K562 (cell line): Measurements from ENCODE around the gene PRPSAP1. TPM values are rescaled to one million over a fixed set of nuclear protein-coding genes. Genes with fewer than 3 reads are reported as not detected.

Experiments used
- ATF1 ChIP-seq, 2 experiments: fragments of 450-650 bp in 1 of 2; IDR thresholded peaks; 2 replicates each; pipeline ENCODE4 v1.6.1; 2016; ENCODE audit warnings: missing compliant biosample characterization in 1 of 2, missing genetic modification characterization in 1 of 2
- BHLHE40 ChIP-seq: IDR thresholded peaks from 2 replicates; pipeline ENCODE4 v1.6.1; 2011; ENCODE audit warnings: low read length, improper control_type of control experiment
- KLF1 ChIP-seq: fragments of 450-650 bp; IDR thresholded peaks from 2 replicates; pipeline ENCODE4 v1.6.1; 2016; ENCODE audit warnings: missing genetic modification characterization, missing compliant biosample characterization
- MTA2 ChIP-seq: fragments of 450-650 bp; IDR thresholded peaks from 2 replicates; pipeline ENCODE4 v1.6.1; 2016; ENCODE audit warnings: low read depth
- MTF1 ChIP-seq: fragments of 250-450 bp; sonication (Bioruptor Pico); IDR thresholded peaks from 2 replicates; pipeline ENCODE4 v1.9.0; 2021; ENCODE audit warnings: moderate library complexity, mild to moderate bottlenecking, inconsistent platforms, borderline replicate concordance
- NFIC ChIP-seq: fragments of 450-650 bp; IDR thresholded peaks from 2 replicates; pipeline ENCODE4 v1.6.1; 2017; ENCODE audit warnings: mild to moderate bottlenecking, inconsistent platforms
- NR2C2 ChIP-seq, 2 experiments: fragments of 200-800 bp in 1 of 2; sonication (Bioruptor generic) in 1 of 2; sonication (generic) in 1 of 2; formaldehyde crosslinking in 1 of 2; IDR thresholded peaks; 2 replicates each; pipeline versions ENCODE4 v1.6.1 to v1.8.0; 2016 to 2022; ENCODE audit warnings: mild to moderate bottlenecking in 1 of 2, missing compliant biosample characterization in 1 of 2, missing genetic modification characterization in 1 of 2, missing genetic modification reagents in 1 of 2
- POLR2H ChIP-seq: IDR thresholded peaks from 2 replicates; pipeline ENCODE4 v1.6.1; 2016; ENCODE audit warnings: missing genetic modification characterization, low read depth, mild to moderate bottlenecking, control low read depth, missing compliant biosample characterization, moderate library complexity
- PYGO2 ChIP-seq: fragments of 450-650 bp; IDR thresholded peaks from 2 replicates; pipeline ENCODE4 v1.6.1; 2016; ENCODE audit warnings: mild to moderate bottlenecking, missing genetic modification characterization, moderate library complexity, missing compliant biosample characterization
- RBM25 ChIP-seq: fragments of 200-400 bp; formaldehyde crosslinking; IDR thresholded peaks from 2 replicates; pipeline ENCODE4 v1.6.1; 2018; ENCODE audit warnings: low read length, low read depth, moderate library complexity; ENCODE audit not compliant: severe bottlenecking
- TAF1 ChIP-seq: IDR thresholded peaks from 2 replicates; pipeline ENCODE4 v1.6.1; 2011; ENCODE audit warnings: mild to moderate bottlenecking, low read length, moderate library complexity; ENCODE audit not compliant: insufficient read depth, control insufficient read depth, severe bottlenecking; ENCODE audit errors: extremely low read depth
- TFAP4 ChIP-seq: sonication (generic); formaldehyde crosslinking; IDR thresholded peaks from 2 replicates; pipeline ENCODE4 v1.8.0; 2022; ENCODE audit warnings: missing genetic modification reagents, mild to moderate bottlenecking, moderate library complexity, borderline replicate concordance
- TRIM24 ChIP-seq, 2 experiments: fragments of 450-650 bp; IDR thresholded peaks; 2 replicates each; pipeline ENCODE4 v1.6.1; 2016
- ZC3H4 ChIP-seq: sonication (generic); formaldehyde crosslinking; IDR thresholded peaks from 2 replicates; pipeline ENCODE4 v1.9.0; 2021; ENCODE audit warnings: missing genetic modification reagents, borderline replicate concordance
- ZNF282 ChIP-seq: sonication (generic); formaldehyde crosslinking; IDR thresholded peaks from 2 replicates; pipeline ENCODE4 v1.8.1; 2023; ENCODE audit warnings: missing genetic modification reagents
- ZNF444 ChIP-seq: fragments of 250-450 bp; sonication (Bioruptor Pico); IDR thresholded peaks from 2 replicates; pipeline ENCODE4 v1.4.0; 2020; ENCODE audit warnings: mild to moderate bottlenecking, moderate library complexity
- polyA plus RNA-seq, 8 experiments: library from polyadenylated mRNA; depleted of rRNA in 4 of 8; stranded (reverse) in 5 of 8; unstranded in 3 of 8; fragments of >200 nt; fragmentation: Nextera tagmentation in 2 of 8; fragmentation: Illumina TruSeq in 1 of 8; extraction: Ambion mirVana in 2 of 8; extraction: Trizol in 1 of 8; gene quantifications; 2 replicates each; pipeline versions ENCODE4 v1.2.1 to v1.2.3, GENCODE V29; 2011 to 2014; ENCODE audit warnings: inconsistent platforms in 1 of 8, missing spikeins in 1 of 8
- total RNA-seq, 7 experiments: library from RNA; depleted of rRNA in 6 of 7; stranded (reverse); fragments of >200 nt in 6 of 7; fragmentation: Illumina TruSeq in 2 of 7; extraction: Trizol in 2 of 7; gene quantifications; 2 replicates each; pipeline versions ENCODE4 v1.2.1 to v1.2.3, GENCODE V29; 2011 to 2021; ENCODE audit warnings: low replicate concordance in 1 of 7
- TF ChIP-seq, protein P1 (sequence below): fragments of 250-450 bp; sonication (Bioruptor Pico); IDR thresholded peaks from 2 replicates; pipeline ENCODE4 v1.4.0; 2020; ENCODE audit warnings: mild to moderate bottlenecking, moderate library complexity, borderline replicate concordance
- TF ChIP-seq, protein P2 (sequence below): fragments of 450-650 bp; formaldehyde crosslinking; IDR thresholded peaks from 2 replicates; pipeline ENCODE4 v1.4.0; 2020; ENCODE audit warnings: mild to moderate bottlenecking
- TF ChIP-seq, protein P3 (sequence below): fragments of 250-450 bp; sonication (Bioruptor Pico); IDR thresholded peaks from 2 replicates; pipeline ENCODE4 v1.4.0; 2020; ENCODE audit warnings: mild to moderate bottlenecking, moderate library complexity

Gene PRPSAP1
- total and polyA plus RNA-seq, 9 of the 15 experiments (the other 6 are each of a cell fraction or from before 2014, with no cell fraction given): 21.9 to 77.1 (median 40.8) TPM

- TF ChIP-seq RBM25 (peak; percentile 17), KLF1 (tag) (0 out of 2 replicates have a peak, but pooled peaks have one; percentile 30), NFIC (no peak; the same call in 1 of the 2 replicates), POLR2H (tag) (no peak), BHLHE40 (no peak; the same call in 1 of the 2 replicates), ZC3H4 (CRISPR knock-in tag) (no peak), ATF1 (CRISPR knock-in tag; IDR thresholded peaks at IDR 0.05) (no peak), ATF1 (tag; IDR thresholded peaks at IDR 0.05) (no peak), ZNF282 (CRISPR knock-in tag) (0 out of 2 replicates have a peak, but pooled peaks have one; percentile 70), TRIM24 (IDR thresholded peaks at IDR 0.05) (no peak), ZNF444 (CRISPR knock-in tag) (no peak), TFAP4 (CRISPR knock-in tag) (0 out of 2 replicates have a peak, but pooled peaks have one; percentile 31), NR2C2 (CRISPR knock-in tag; IDR thresholded peaks at IDR 0.05) (no peak), NR2C2 (tag; IDR thresholded peaks at IDR 0.05) (no peak), PYGO2 (tag) (no peak), TAF1 (peak; percentile 75), MTA2 (no peak), MTF1 (CRISPR knock-in tag) (no peak)
- TF ChIP-seq, protein P1, sequence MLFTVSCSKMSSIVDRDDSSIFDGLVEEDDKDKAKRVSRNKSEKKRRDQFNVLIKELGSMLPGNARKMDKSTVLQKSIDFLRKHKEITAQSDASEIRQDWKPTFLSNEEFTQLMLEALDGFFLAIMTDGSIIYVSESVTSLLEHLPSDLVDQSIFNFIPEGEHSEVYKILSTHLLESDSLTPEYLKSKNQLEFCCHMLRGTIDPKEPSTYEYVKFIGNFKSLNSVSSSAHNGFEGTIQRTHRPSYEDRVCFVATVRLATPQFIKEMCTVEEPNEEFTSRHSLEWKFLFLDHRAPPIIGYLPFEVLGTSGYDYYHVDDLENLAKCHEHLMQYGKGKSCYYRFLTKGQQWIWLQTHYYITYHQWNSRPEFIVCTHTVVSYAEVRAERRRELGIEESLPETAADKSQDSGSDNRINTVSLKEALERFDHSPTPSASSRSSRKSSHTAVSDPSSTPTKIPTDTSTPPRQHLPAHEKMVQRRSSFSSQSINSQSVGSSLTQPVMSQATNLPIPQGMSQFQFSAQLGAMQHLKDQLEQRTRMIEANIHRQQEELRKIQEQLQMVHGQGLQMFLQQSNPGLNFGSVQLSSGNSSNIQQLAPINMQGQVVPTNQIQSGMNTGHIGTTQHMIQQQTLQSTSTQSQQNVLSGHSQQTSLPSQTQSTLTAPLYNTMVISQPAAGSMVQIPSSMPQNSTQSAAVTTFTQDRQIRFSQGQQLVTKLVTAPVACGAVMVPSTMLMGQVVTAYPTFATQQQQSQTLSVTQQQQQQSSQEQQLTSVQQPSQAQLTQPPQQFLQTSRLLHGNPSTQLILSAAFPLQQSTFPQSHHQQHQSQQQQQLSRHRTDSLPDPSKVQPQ: no peak
- TF ChIP-seq, protein P2, sequence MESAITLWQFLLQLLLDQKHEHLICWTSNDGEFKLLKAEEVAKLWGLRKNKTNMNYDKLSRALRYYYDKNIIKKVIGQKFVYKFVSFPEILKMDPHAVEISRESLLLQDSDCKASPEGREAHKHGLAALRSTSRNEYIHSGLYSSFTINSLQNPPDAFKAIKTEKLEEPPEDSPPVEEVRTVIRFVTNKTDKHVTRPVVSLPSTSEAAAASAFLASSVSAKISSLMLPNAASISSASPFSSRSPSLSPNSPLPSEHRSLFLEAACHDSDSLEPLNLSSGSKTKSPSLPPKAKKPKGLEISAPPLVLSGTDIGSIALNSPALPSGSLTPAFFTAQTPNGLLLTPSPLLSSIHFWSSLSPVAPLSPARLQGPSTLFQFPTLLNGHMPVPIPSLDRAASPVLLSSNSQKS (CRISPR knock-in tag): no peak
- TF ChIP-seq, protein P3, sequence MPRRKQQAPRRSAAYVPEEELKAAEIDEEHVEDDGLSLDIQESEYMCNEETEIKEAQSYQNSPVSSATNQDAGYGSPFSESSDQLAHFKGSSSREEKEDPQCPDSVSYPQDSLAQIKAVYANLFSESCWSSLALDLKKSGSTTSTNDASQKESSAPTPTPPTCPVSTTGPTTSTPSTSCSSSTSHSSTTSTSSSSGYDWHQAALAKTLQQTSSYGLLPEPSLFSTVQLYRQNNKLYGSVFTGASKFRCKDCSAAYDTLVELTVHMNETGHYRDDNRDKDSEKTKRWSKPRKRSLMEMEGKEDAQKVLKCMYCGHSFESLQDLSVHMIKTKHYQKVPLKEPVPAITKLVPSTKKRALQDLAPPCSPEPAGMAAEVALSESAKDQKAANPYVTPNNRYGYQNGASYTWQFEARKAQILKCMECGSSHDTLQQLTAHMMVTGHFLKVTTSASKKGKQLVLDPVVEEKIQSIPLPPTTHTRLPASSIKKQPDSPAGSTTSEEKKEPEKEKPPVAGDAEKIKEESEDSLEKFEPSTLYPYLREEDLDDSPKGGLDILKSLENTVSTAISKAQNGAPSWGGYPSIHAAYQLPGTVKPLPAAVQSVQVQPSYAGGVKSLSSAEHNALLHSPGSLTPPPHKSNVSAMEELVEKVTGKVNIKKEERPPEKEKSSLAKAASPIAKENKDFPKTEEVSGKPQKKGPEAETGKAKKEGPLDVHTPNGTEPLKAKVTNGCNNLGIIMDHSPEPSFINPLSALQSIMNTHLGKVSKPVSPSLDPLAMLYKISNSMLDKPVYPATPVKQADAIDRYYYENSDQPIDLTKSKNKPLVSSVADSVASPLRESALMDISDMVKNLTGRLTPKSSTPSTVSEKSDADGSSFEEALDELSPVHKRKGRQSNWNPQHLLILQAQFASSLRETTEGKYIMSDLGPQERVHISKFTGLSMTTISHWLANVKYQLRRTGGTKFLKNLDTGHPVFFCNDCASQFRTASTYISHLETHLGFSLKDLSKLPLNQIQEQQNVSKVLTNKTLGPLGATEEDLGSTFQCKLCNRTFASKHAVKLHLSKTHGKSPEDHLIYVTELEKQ (CRISPR knock-in tag): no peak
Observed at GRCh38 chr17:76384222-76384986, 30.7 kb upstream of the PRPSAP1 start, which contains the start of gene SPHK1 (continued).
